Measurements from ENCODE around the gene DDOST.
A peak's percentile ranks its signal among the peaks of the same experiment; 100 is the strongest.

DNA sequence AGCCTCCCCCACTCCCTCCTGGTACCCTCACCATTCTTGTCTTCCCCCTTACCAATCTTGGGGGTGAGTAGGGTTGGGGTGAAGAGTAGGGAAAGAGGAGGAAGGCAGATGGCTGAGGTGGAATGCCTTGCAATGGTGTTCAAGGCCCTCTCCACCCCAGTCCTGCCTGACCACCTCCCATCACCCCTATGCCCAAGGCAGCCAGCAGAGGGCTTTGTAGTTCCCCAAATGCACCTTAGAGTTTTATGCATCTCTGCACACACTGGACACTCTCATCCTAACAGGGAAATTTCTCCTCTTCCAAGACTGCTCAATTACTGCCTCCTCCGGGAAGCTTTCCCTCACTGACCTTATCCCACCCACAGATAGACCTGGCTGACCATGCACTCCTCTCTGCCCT, 41.2 kb upstream of the DDOST start:
- TF ChIP-seq, protein P1, sequence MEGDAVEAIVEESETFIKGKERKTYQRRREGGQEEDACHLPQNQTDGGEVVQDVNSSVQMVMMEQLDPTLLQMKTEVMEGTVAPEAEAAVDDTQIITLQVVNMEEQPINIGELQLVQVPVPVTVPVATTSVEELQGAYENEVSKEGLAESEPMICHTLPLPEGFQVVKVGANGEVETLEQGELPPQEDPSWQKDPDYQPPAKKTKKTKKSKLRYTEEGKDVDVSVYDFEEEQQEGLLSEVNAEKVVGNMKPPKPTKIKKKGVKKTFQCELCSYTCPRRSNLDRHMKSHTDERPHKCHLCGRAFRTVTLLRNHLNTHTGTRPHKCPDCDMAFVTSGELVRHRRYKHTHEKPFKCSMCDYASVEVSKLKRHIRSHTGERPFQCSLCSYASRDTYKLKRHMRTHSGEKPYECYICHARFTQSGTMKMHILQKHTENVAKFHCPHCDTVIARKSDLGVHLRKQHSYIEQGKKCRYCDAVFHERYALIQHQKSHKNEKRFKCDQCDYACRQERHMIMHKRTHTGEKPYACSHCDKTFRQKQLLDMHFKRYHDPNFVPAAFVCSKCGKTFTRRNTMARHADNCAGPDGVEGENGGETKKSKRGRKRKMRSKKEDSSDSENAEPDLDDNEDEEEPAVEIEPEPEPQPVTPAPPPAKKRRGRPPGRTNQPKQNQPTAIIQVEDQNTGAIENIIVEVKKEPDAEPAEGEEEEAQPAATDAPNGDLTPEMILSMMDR (optimal IDR thresholded peaks at IDR 0.05 in 1 of 3, IDR thresholded peaks at IDR 0.05 in 1 of 3, conservative IDR thresholded peaks at IDR 0.05 in 1 of 3; ENCODE audit: extremely low read depth in 1 of 3, insufficient read depth in 2 of 3, low read length in 3 of 3) = peak; percentile 30 to 53 (median 40)
- no peak for TF ChIP-seq EZH2 (IDR thresholded peaks at IDR 0.05; ENCODE audit: low read length)

Data from keratinocyte (primary cell).